Prostate gland (tissue), 2 donors: ENCODE data around the gene GPR158. TPM values are rescaled to one million over a fixed set of nuclear protein-coding genes. Genes with fewer than 3 reads are reported as not detected.

Experiments
- DNase-seq: peaks from one replicate; pipeline ENCODE4 v3.0.0-alpha.2; 2019; ENCODE audit warnings: low spot score
- H3K27ac ChIP-seq, 2 donors: fragments of 200-600 bp; sonication (generic); 2 replicates each; pipeline ENCODE4 v1.5.1; 2017 to 2019
- H3K27me3 ChIP-seq: fragments of 200-600 bp; sonication (generic); replicated peaks from 2 replicates; pipeline ENCODE4 v1.5.1; 2019; ENCODE audit not compliant: insufficient read depth
- H3K36me3 ChIP-seq, 2 donors: fragments of 200-600 bp; sonication (generic); 1 replicate in 1 of 2; 2 replicates in 1 of 2; pipeline versions ENCODE4 v1.5.1 to v1.8.1; 2017 to 2019
- H3K4me1 ChIP-seq: fragments of 200-600 bp; sonication (generic); replicated peaks from 2 replicates; pipeline ENCODE4 v1.5.1; 2019
- H3K4me3 ChIP-seq, 2 donors: fragments of 200-600 bp; sonication (generic); 2 replicates each; pipeline ENCODE4 v1.5.1; 2017 to 2019
- H3K9me3 ChIP-seq: fragments of 200-600 bp; sonication (generic); 2 replicates; pipeline ENCODE4 v1.5.1; 2017
- POLR2A ChIP-seq: fragments of 450-650 bp; IDR thresholded peaks from one replicate; pipeline ENCODE4 v1.6.1; 2016; ENCODE audit warnings: antibody characterized with exemption, mild to moderate bottlenecking
- POLR2AphosphoS5 ChIP-seq: sonication (generic); formaldehyde crosslinking; IDR thresholded peaks from one replicate; pipeline ENCODE4 v1.6.1; 2017; ENCODE audit warnings: antibody characterized with exemption
- WGBS: methylation state at CpG from one replicate; pipeline ENCODE4 v1.1.5; 2018; 5-methylcytosine and 5-hydroxymethylcytosine counted together
- intact Hi-C: fragments of 100-400 bp; cut with DNase I; formaldehyde crosslinking; loops from one replicate; pipeline ENCODE4 v1.14.2; 2022
- total RNA-seq, 2 donors: library from RNA; depleted of rRNA; stranded (reverse); fragments of >200 nt; gene quantifications; one replicate each; pipeline ENCODE4 v1.1.0, GENCODE V29; 2016
- TF ChIP-seq, protein P1 (sequence below), 4 experiments: fragments of 200-600 bp in 2 of 4; fragments of 450-650 bp in 2 of 4; sonication (generic) in 2 of 4; IDR thresholded peaks; 1 replicate in 3 of 4; 2 replicates in 1 of 4; pipeline ENCODE4 v1.5.1; 2016 to 2019; ENCODE audit warnings: antibody characterized with exemption in 4 of 4, mild to moderate bottlenecking in 2 of 4, moderate library complexity in 2 of 4

The GPR158 gene
- total RNA-seq, 2 donors from 2014 or later = 0.36 to 1.5 TPM

DNA sequence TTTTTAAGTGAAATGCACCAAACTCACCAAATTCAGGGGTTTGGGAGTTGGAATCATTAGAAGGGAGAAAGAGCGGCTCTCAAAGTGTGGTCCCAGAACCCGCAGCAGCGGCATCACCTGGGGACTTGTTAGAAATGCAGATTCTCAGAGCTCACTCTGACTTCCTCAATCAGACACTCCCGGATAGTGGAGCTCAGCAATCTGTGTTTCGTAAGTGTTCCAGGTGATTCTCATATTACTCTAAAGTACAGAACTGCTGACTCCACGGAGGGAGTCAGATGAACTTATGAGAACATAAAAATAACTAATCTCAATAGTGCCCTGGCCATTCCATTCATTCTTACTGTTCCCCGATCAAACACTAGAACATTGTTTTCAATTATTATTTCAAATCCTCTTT lies 400.5 kb downstream of the GPR158 start:
- Histone ChIP-seq H3K27me3 (no peaks in the 10 kb centered on the region), H3K4me1 (no peaks in the 10 kb centered on the region), H3K27ac (no peak overlapping the region), H3K9me3 (no peaks in the 10 kb centered on the region), H3K4me3 (no peak overlapping the region), H3K36me3 (no peaks in the 10 kb centered on the region)
- WGBS = 62% methylated on average over 7 of the region's 7 CpGs
- no peak for TF ChIP-seq POLR2AphosphoS5
- TF ChIP-seq, protein P1, sequence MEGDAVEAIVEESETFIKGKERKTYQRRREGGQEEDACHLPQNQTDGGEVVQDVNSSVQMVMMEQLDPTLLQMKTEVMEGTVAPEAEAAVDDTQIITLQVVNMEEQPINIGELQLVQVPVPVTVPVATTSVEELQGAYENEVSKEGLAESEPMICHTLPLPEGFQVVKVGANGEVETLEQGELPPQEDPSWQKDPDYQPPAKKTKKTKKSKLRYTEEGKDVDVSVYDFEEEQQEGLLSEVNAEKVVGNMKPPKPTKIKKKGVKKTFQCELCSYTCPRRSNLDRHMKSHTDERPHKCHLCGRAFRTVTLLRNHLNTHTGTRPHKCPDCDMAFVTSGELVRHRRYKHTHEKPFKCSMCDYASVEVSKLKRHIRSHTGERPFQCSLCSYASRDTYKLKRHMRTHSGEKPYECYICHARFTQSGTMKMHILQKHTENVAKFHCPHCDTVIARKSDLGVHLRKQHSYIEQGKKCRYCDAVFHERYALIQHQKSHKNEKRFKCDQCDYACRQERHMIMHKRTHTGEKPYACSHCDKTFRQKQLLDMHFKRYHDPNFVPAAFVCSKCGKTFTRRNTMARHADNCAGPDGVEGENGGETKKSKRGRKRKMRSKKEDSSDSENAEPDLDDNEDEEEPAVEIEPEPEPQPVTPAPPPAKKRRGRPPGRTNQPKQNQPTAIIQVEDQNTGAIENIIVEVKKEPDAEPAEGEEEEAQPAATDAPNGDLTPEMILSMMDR (IDR thresholded peaks at IDR 0.05) = no peak
- TF ChIP-seq POLR2A = no peak
- no peak for DNase-seq
- intact Hi-C loops = no loop called here

DNA sequence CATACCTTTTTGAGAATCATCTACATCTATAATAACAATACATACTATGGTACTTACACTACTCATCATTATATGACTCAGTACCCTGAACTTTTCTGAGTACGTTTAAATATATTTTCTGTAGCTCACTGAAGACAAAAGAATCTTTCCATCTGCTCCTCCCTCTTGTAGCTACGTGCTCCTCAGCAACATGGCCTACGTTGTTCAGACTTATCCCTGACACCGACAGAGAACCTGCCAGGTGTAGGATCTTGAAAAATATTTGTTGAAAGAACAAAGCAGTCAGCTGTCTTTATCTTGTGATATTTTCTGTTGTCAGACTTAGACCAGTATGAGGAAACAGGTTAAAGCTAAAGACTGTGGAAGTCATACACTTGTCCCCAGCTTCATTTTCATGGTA lies 403.3 kb downstream of the GPR158 start:
- no peak for DNase-seq
- TF ChIP-seq POLR2AphosphoS5 (no peak), POLR2A (no peak)
- TF ChIP-seq, protein P1 (IDR thresholded peaks at IDR 0.05) = no peak
- H3K9me3 ChIP-seq = no peaks in the 10 kb centered on the region

DNA sequence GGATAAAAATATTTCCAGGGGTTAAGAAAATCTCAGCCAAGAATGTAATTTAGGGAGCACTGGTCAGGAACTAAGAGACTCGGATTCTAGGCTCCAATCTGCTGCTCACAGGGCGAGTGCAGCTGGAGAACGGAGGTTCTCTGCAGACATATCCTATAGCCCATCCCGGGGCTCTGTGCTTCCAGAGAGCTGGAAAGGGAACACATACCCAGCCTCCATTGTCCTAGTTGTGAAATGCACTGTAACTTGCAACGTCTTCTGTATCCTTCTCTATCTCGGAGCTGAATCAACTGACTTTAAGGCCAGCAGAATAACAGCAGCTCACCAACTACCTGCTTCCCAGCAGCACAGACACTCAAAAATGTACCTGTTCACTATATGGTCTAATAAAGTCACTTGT lies 408.2 kb downstream of the GPR158 start:
- H3K27ac ChIP-seq = no peak overlapping the region
- intact Hi-C loops = no loop called here
- H3K4me1 ChIP-seq = no peaks in the 10 kb centered on the region
- H3K27me3 ChIP-seq = no peaks in the 10 kb centered on the region
- no peak overlapping the region for H3K4me3 ChIP-seq
- no peaks in the 10 kb centered on the region for H3K36me3 ChIP-seq
- H3K9me3 ChIP-seq = no peaks in the 10 kb centered on the region
- WGBS = 64% methylated on average over 6 of the region's 6 CpGs
- TF ChIP-seq POLR2A (no peak), POLR2AphosphoS5 (no peak)
- TF ChIP-seq, protein P1 (IDR thresholded peaks at IDR 0.05) = no peak
- no peak for DNase-seq

More for the DNA sequence above, 403.3 kb downstream of the GPR158 start:
- no peaks in the 10 kb centered on the region for H3K27me3 ChIP-seq
- H3K4me3 ChIP-seq = no peak overlapping the region
- H3K4me1 ChIP-seq = no peaks in the 10 kb centered on the region
- no peak overlapping the region for H3K27ac ChIP-seq
- H3K36me3 ChIP-seq = no peaks in the 10 kb centered on the region
- 45% methylated on average over 4 of the region's 4 CpGs for WGBS
- intact Hi-C loops = no loop called here

GRCh38 chr10:25600651-25601050 lies 425.9 kb downstream of the GPR158 start:
- 47% methylated on average over 4 of the region's 4 CpGs for WGBS
- Histone ChIP-seq H3K9me3 (no peaks in the 10 kb centered on the region), H3K4me1 (no peaks in the 10 kb centered on the region), H3K4me3 (no peak overlapping the region), H3K27ac (no peak overlapping the region), H3K36me3 (no peaks in the 10 kb centered on the region), H3K27me3 (no peaks in the 10 kb centered on the region)
- intact Hi-C loops = no loop called here
- no peak for DNase-seq
- TF ChIP-seq POLR2A (no peak), POLR2AphosphoS5 (no peak)
- TF ChIP-seq, protein P1 (IDR thresholded peaks at IDR 0.05) = no peak

DNA sequence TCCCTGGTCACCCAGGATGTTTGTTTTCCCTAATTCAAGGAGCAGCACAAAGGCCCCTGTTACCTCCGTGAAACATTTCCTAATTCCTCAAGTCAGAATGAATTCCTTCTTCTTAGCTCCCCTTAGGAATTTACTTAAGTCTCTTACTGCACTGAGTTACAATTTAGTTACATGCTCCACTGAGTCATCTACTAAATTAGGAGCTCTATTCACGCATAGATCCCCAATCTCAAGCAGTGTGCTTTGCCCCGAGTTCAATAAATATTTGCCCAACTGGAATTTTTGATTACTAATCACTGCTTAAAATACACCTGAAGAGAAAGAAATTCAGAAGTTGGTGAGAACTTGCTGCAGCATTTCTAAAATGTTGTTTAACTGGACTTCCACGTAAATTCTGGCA lies 429.8 kb downstream of the GPR158 start:
- Histone ChIP-seq H3K27me3 (no peaks in the 10 kb centered on the region), H3K9me3 (no peaks in the 10 kb centered on the region), H3K4me1 (no peaks in the 10 kb centered on the region), H3K27ac (no peak overlapping the region), H3K4me3 (no peak overlapping the region), H3K36me3 (no peaks in the 10 kb centered on the region)
- 39% methylated on average over 4 of the region's 4 CpGs for WGBS
- intact Hi-C loops = no loop called here
- TF ChIP-seq POLR2A (no peak), POLR2AphosphoS5 (no peak)
- TF ChIP-seq, protein P1 (IDR thresholded peaks at IDR 0.05) = no peak
- DNase-seq = no peak
